GM12801 (cell line): Measurements from ENCODE around the gene IL31RA.

Experiments
- TF ChIP-seq, protein P1 (sequence below): IDR thresholded peaks from one replicate; pipeline ENCODE4 v1.5.1; 2011; ENCODE audit warnings: control low read depth; ENCODE audit not compliant: insufficient read length; ENCODE audit errors: extremely low read depth

IL31RA gene

DNA sequence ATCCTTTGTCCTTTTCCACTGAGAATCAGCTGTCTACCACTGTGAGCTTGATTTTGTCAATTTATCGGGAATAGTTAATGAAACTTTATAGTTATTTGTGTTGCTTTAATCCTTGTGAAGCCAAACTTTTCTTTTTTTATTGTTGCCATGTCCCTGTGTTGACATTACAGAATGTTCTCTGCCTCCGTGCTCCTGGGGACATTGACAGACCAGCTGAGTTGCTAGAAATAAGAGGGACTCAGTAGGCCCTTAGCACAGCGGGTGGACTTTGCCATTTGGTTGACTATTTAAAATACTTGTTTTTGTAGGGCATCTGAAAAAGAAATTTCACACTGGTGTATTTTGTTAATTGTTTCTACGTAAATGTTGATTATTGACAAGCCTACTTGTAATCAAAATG is 70.5 kb downstream of the IL31RA start:
- TF ChIP-seq, protein P1, sequence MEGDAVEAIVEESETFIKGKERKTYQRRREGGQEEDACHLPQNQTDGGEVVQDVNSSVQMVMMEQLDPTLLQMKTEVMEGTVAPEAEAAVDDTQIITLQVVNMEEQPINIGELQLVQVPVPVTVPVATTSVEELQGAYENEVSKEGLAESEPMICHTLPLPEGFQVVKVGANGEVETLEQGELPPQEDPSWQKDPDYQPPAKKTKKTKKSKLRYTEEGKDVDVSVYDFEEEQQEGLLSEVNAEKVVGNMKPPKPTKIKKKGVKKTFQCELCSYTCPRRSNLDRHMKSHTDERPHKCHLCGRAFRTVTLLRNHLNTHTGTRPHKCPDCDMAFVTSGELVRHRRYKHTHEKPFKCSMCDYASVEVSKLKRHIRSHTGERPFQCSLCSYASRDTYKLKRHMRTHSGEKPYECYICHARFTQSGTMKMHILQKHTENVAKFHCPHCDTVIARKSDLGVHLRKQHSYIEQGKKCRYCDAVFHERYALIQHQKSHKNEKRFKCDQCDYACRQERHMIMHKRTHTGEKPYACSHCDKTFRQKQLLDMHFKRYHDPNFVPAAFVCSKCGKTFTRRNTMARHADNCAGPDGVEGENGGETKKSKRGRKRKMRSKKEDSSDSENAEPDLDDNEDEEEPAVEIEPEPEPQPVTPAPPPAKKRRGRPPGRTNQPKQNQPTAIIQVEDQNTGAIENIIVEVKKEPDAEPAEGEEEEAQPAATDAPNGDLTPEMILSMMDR = no peak

DNA sequence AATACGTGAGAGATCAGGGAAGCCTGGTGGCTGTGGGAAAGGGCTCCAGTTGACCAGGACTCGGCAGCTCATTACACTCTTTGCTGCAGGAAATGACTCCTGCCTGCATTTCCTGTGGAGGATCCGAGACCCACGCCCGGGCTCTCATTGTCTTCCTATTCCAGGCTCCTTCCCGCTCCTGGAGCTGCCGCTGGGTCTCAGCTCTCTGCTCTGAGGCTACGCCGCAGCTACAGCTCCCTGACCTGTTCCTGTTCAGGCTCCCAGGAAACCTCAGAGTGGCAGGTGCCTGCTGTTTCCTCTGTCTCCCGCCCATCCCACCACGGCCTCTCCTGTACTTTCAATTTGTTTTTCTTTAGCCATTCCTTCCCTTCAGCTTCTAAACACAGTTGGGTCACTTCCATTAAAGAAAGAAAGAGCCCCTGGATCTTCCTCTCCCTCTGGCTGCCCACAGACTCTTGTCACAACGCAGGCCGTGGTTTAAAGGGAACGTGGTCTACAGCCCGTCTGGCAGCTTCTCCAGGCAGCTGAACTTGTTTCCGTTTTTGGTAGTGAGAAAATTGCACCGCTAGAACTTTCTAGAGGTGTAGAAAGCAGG is 72.1 kb downstream of the IL31RA start:
- TF ChIP-seq, protein P1 = no peak

DNA sequence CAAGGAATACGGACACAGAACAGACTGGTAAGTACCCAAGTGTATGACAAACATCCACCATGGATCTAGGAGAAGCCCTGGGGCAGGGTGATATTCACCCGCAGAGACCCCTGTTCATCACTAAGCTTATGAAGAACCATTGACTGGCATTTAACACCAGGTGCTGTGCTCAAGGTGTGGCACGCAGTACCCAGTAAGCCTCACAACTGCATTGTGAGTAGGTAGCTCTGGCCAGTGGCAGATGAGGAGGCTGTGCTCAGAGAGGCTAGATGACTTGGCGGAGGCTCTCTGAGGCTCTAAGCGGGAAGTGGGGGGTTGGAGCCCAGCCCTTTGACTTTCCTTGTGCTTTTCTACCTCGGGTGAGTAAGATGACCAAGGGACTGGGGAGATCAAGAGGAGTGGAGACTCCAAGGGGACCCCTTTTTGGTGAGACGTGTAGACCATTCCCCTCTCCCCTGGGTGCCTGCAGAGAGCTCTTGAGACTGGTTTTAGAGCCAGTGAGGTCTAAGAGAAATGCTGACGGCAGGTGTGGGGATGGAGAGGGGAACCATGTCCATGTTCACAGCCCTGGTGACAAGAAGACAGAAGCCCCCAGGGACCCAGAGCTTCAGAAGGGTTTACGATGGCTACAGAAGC is 72.8 kb downstream of the IL31RA start:
- TF ChIP-seq, protein P1 = no peak

DNA sequence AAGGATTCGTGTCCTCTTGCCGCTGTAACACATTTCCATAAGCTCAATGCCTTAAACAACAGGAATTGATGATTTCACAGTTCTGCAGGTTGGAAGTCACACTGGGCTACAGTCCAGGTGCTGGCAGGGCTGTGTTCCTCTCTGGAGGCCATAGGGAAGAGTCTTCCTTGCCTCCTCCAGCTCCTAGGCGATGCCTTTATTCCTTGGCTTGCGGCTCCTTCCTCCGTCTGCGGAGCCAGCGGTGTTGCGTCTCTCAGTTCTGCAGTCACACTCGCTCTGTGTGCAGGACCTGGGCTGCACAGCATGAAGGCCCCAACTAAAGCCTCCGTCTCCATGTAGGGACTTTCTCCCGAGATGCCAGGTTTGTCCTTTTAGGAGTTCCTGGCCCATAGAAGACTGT is 73.6 kb downstream of the IL31RA start:
- TF ChIP-seq, protein P1 = no peak

DNA sequence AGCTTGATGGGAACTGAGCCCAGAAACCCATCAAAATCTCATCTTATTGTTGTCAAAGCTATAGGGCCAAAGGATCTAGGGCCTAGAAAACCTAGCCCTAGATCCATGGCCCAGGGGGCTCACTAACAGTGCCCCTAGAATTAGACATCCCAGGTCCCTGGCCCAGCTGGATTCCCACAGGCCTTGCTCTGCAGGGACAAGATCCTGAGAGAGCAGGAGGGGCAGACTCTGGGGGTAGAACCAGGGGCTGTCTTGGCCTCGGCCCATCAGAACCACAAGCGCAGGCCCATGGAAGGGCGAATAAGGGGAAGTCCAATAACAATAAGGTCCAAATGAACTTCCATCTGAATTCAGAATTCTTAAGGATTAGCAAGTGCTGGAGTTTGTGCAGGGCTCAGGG is 74.0 kb downstream of the IL31RA start:
- TF ChIP-seq, protein P1 = no peak

DNA sequence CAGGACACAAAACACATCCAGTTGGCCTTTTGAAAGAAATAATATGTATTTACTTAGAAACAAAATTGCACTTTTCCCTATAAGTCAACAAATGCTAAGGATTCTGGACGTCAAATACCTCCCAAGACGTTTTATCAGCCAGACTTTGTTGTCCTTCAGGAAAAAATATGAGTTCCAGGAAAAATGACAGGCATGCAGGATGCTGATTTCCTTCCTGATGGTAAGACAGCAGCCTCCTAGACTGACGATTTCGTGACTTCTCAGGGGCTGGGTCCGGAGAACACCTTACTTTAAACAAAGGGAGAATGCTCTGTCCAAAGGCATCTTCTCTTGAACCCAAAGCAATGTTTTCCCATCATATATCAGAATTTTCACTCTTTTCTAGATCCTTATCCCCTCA is 74.6 kb downstream of the IL31RA start:
- TF ChIP-seq, protein P1 = no peak

DNA sequence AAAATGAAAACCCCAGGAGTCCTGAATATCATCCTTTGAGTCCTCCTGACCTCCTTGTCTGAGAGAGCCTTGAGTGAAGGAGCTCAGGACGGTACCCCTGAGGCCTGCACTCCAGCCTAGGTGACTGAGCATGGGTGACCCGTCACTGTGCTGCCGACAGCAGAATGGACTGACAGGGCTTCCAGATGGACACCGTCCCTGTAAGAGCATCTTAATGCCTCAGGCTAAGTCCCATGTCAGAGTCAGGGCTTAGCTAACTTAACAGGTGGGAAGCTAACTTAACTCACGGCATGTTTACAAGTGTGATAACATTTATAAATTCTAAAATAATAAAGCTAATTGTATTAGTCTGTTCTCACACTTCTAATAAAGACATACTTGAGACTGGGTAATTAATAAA is 75.3 kb downstream of the IL31RA start:
- TF ChIP-seq, protein P1 = no peak
